Mesothelial cell of epicardium (in vitro differentiated cells): ENCODE measurements around the gene FTO. TPM values are rescaled to one million over a fixed set of nuclear protein-coding genes. Genes with fewer than 3 reads are reported as not detected.

Experiments used
- DNase-seq, 2 experiments: peaks; one replicate each; pipeline ENCODE4 v3.0.0; 2021; ENCODE audit warnings: low spot score in 2 of 2; ENCODE audit not compliant: unreplicated experiment in 2 of 2
- H3K27ac Mint-ChIP-seq: 2 replicates; pipeline ENCODE4 v1.8.0; 2021; ENCODE audit warnings: mixed read lengths
- H3K27me3 Mint-ChIP-seq: 2 replicates; pipeline ENCODE4 v1.8.0; 2021; ENCODE audit warnings: low read depth, mixed read lengths
- H3K36me3 Mint-ChIP-seq: 2 replicates; pipeline ENCODE4 v1.8.0; 2021; ENCODE audit warnings: mixed read lengths
- H3K4me1 Mint-ChIP-seq: 2 replicates; pipeline ENCODE4 v1.8.0; 2021; ENCODE audit warnings: mixed read lengths
- H3K4me3 Mint-ChIP-seq: 2 replicates; pipeline ENCODE4 v1.8.0; 2021; ENCODE audit warnings: mild to moderate bottlenecking, moderate library complexity, mixed read lengths
- H3K9me3 Mint-ChIP-seq: 2 replicates; pipeline ENCODE4 v1.8.0; 2021; ENCODE audit warnings: mixed read lengths
- total RNA-seq: library from RNA; stranded (reverse); gene quantifications from 3 replicates; pipeline ENCODE4 v1.2.1, GENCODE V29; 2021
- TF ChIP-seq, protein P1 (sequence below): fragments of 200-600 bp; sonication (generic); IDR thresholded peaks from one replicate; pipeline ENCODE4 v1.5.0; 2021; ENCODE audit warnings: antibody characterized with exemption; ENCODE audit not compliant: unreplicated experiment

Gene FTO
- total RNA-seq, 1 donor from 2014 or later = 103 TPM

DNA sequence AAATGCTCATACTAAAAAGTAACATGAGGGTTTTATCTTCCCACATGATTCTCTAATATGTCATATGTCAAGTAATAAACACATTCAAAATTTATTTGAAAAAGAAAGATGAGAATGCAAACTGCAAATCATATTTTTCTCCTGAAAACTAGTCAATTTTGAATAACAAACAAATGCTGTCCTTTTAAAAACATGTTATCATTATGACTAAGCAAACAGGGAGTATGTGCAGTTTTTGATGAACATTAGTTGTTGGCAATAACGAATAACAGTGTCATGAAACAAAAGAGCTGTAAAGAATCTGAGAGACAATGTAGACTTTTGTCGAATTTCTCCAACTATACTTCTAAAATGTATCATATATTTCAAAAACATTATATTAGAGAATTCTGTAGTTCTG lies 35.1 kb upstream of the FTO start:
- H3K36me3 Mint-ChIP-seq = no peaks in the 10 kb centered on the region
- no peaks in the 10 kb centered on the region for H3K27me3 Mint-ChIP-seq
- no peak overlapping the region for H3K4me3 Mint-ChIP-seq
- no peak for DNase-seq
- H3K4me1 Mint-ChIP-seq = peaks cover 19% of the 10 kb centered on the region
- TF ChIP-seq, protein P1, sequence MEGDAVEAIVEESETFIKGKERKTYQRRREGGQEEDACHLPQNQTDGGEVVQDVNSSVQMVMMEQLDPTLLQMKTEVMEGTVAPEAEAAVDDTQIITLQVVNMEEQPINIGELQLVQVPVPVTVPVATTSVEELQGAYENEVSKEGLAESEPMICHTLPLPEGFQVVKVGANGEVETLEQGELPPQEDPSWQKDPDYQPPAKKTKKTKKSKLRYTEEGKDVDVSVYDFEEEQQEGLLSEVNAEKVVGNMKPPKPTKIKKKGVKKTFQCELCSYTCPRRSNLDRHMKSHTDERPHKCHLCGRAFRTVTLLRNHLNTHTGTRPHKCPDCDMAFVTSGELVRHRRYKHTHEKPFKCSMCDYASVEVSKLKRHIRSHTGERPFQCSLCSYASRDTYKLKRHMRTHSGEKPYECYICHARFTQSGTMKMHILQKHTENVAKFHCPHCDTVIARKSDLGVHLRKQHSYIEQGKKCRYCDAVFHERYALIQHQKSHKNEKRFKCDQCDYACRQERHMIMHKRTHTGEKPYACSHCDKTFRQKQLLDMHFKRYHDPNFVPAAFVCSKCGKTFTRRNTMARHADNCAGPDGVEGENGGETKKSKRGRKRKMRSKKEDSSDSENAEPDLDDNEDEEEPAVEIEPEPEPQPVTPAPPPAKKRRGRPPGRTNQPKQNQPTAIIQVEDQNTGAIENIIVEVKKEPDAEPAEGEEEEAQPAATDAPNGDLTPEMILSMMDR = no peak
- no peak overlapping the region for H3K27ac Mint-ChIP-seq
- no peaks in the 10 kb centered on the region for H3K9me3 Mint-ChIP-seq

DNA sequence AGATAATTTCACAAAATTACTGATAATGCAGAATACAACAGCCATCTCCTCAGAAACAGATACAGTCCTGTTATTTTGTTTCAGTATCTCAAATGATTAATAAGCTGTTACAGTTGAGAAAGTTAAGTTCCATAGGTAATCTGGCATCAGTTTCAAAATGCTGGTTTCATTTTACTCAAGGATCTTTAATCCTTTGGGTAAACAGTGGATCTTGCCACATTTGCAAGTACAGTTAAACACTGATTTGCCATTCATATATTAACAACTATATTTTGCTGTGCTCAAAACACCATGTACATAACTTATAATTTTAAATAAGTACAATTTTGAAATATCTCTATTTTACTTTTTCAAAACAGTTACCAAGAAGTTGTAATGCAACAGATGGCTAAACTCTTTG lies 31.5 kb upstream of the FTO start:
- TF ChIP-seq, protein P1 = no peak
- peaks cover 6% of the 10 kb centered on the region for H3K4me1 Mint-ChIP-seq
- DNase-seq = no peak
- no peaks in the 10 kb centered on the region for H3K9me3 Mint-ChIP-seq
- H3K4me3 Mint-ChIP-seq = no peak overlapping the region
- no peaks in the 10 kb centered on the region for H3K36me3 Mint-ChIP-seq
- H3K27me3 Mint-ChIP-seq = no peaks in the 10 kb centered on the region
- no peak overlapping the region for H3K27ac Mint-ChIP-seq

DNA sequence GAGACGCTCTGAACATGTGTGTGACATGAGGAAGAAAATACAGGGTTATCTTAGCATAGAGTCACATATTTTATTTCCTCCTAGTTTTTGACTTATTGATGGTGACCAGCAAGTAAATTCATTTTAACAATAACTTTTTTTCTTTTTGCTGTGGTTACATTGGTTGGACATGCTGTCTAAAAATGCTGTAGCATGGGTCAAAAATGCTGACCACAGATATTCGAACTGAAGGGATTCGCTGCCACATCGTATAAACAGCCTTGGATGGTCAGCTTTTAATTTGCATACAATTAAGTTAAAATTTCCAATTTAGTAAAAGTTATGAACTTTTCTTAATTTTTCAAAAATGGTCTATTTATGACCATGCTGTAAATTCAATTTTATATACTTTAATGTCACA lies 30.8 kb upstream of the FTO start:
- no peak for DNase-seq
- peaks cover 8% of the 10 kb centered on the region for H3K4me1 Mint-ChIP-seq
- H3K4me3 Mint-ChIP-seq = no peak overlapping the region
- TF ChIP-seq, protein P1 = no peak
- H3K9me3 Mint-ChIP-seq = no peaks in the 10 kb centered on the region
- no peaks in the 10 kb centered on the region for H3K36me3 Mint-ChIP-seq
- no peak overlapping the region for H3K27ac Mint-ChIP-seq
- H3K27me3 Mint-ChIP-seq = no peaks in the 10 kb centered on the region

DNA sequence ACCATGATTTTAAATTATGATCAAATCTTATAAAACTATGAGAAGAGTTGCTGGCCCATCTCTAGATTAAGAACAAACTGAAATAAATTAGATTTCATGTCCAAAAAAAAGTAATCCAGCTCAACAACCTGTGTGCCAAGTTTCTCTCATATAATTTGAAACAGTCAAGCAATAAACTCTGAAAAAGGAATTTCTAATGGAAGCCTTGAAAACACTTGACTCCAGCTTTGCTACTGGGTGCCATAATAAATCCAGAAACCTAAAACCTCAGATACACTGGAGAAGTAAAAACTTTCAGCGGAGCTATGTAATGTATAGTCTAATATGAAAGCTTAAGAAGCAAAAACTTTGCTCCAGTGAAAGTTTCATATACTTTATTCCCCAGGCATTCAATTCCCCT lies 25.8 kb upstream of the FTO start:
- H3K27me3 Mint-ChIP-seq = no peaks in the 10 kb centered on the region
- H3K4me1 Mint-ChIP-seq = peaks cover 20% of the 10 kb centered on the region

DNA sequence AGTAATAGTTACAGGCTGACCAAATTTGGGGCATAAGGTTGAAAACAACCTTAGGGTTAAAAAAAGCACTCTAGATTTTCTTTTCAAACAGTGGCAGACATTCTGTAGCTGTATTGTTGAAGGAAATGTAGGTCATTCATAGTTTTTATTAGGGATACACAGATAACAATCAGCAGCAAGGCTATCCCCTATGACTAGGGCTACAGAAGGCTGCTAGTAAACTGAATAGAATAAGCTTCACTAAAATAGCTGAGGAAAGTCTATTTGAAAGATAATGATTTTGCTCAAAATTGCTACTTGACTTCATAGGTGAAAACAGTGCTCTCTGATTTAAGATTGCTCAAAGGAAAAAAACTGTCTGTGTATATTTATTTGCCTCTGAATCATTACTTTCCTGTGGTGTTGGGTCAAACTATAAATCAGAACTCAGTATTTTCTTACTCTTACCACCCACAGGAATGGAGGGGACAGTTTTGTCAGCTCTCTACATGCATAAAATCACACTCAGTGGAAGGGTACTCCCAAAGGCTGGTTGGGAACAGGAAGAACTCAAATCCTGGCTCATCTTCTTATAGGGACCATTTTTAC lies 25.1 kb upstream of the FTO start:
- peaks cover 20% of the 10 kb centered on the region for H3K4me1 Mint-ChIP-seq
- H3K27ac Mint-ChIP-seq = no peak overlapping the region
- TF ChIP-seq, protein P1 = no peak
- DNase-seq = no peak
- H3K27me3 Mint-ChIP-seq = no peaks in the 10 kb centered on the region
- H3K36me3 Mint-ChIP-seq = peaks cover 8% of the 10 kb centered on the region
- H3K9me3 Mint-ChIP-seq = no peaks in the 10 kb centered on the region
- H3K4me3 Mint-ChIP-seq = no peak overlapping the region

More for the DNA sequence above, 25.8 kb upstream of the FTO start:
- TF ChIP-seq, protein P1 = no peak
- no peaks in the 10 kb centered on the region for H3K9me3 Mint-ChIP-seq
- no peak for DNase-seq
- H3K36me3 Mint-ChIP-seq = peaks cover 2% of the 10 kb centered on the region
- peak overlapping the region; percentile 6 for H3K27ac Mint-ChIP-seq
- H3K4me3 Mint-ChIP-seq = no peak overlapping the region

DNA sequence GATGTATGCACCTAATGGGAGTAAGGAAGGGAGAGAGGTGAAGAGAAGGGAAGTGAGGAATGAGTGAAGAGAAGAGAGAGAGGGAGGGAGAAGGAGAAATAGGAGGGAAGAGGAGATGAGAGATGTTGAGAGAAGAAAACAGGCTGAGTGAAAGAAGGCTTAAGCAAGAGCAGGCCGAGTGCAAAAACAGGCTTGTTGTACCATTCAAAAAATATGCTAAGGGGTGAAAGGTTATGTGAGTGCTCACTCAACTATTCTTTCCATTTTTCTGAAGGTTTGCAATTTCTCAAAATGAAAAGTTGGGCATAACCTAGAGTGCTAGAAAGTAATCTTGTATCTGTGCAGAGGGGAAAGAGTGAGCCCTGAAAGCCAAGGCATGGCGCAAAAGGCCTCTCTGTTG lies 23.2 kb upstream of the FTO start:
- no peaks in the 10 kb centered on the region for H3K27me3 Mint-ChIP-seq
- no peaks in the 10 kb centered on the region for H3K9me3 Mint-ChIP-seq
- no peak overlapping the region for H3K27ac Mint-ChIP-seq
- no peak overlapping the region for H3K4me3 Mint-ChIP-seq
- TF ChIP-seq, protein P1 = no peak
- peaks cover 20% of the 10 kb centered on the region for H3K36me3 Mint-ChIP-seq
- peaks cover 20% of the 10 kb centered on the region for H3K4me1 Mint-ChIP-seq
- no peak for DNase-seq
